HepG2 (cell line): ENCODE results near the gene TIGAR. TPM values are rescaled to one million over a fixed set of nuclear protein-coding genes. Genes with fewer than 3 reads are reported as not detected.

Experiments
- ATAC-seq: fragments of 200-7000 bp; cut with Tn5 transposase; 3 replicates; pipeline ENCODE4 v1.9.1; 2020; ENCODE audit warnings: mild to moderate bottlenecking, moderate library complexity
- BruUV-seq: library from RNA; stranded (reverse); fragments of 400-500 nt; replicated peaks from 2 replicates; lab custom pipeline; 2021; lab: Mats Ljungman, UMichigan
- CTCF ChIA-PET: fragments of 300-600 bp; formaldehyde crosslinking; extraction: SDS; loops from one replicate; lab custom pipeline; 2021; ENCODE audit warnings: low total read pairs, inconsistent platforms, low intra/inter-chr PET ratio; lab: Yijun Ruan, JAX
- POLR2A ChIA-PET: fragments of 350-600 bp; sonication (Branson Sonifier 250); formaldehyde crosslinking; loops from one replicate; lab custom pipeline; 2020; ENCODE audit warnings: antibody characterized with exemption, inconsistent platforms; lab: Yijun Ruan, JAX
- DNase-seq: peaks from one replicate; pipeline ENCODE4 v3.0.0-alpha.2; 2015; ENCODE audit warnings: low spot score
- FAIRE-seq: peaks from 3 replicates; lab custom pipeline; 2011; peaks lifted over from hg19 to GRCh38; lab: Jason Lieb, UNC
- H2AFZ ChIP-seq: one replicate; pipeline ENCODE4 v1.6.1; 2011; ENCODE audit warnings: low read length, inconsistent platforms
- H3K27ac ChIP-seq: fragments of 300-600 bp; 3 replicates; pipeline ENCODE4 v1.8.0; 2011; ENCODE audit warnings: mixed run types, mild to moderate bottlenecking, mixed read lengths, low read length, inconsistent platforms; ENCODE audit not compliant: insufficient read depth; ENCODE audit errors: extremely low read length
- H3K27me3 ChIP-seq, 2 experiments: fragments of 200-600 bp in 1 of 2; 2 replicates in 1 of 2; 3 replicates in 1 of 2; pipeline versions ENCODE4 v1.6.0 to v1.8.0; 2011; ENCODE audit warnings: low read length in 2 of 2, mild to moderate bottlenecking in 2 of 2, moderate library complexity in 2 of 2, inconsistent platforms in 1 of 2; ENCODE audit not compliant: insufficient read depth in 2 of 2, control insufficient read depth in 1 of 2
- H3K36me3 ChIP-seq, 2 experiments: fragments of 200-600 bp in 1 of 2; replicated peaks in 1 of 2; 2 replicates in 1 of 2; 3 replicates in 1 of 2; pipeline versions ENCODE4 v1.5.1 to v1.8.0; 2011; ENCODE audit warnings: low read length in 2 of 2, inconsistent platforms in 1 of 2; ENCODE audit not compliant: insufficient read depth in 2 of 2, control insufficient read depth in 1 of 2
- H3K4me1 ChIP-seq: 2 replicates; pipeline ENCODE4 v1.5.1; 2012; ENCODE audit warnings: low read length, inconsistent platforms; ENCODE audit not compliant: insufficient read depth
- H3K4me2 ChIP-seq: 2 replicates; pipeline ENCODE4 v1.6.0; 2011; ENCODE audit warnings: low read depth, low read length, inconsistent platforms
- H3K4me3 ChIP-seq, 3 experiments: fragments of 200-600 bp in 1 of 3; sonication (generic), shearing (Covaris generic) in 1 of 3; replicated peaks in 1 of 3; 2 replicates each; pipeline ENCODE4 v1.5.1; 2011 to 2016; ENCODE audit warnings: low read length in 3 of 3, inconsistent platforms in 2 of 3, low read depth in 2 of 3, mild to moderate bottlenecking in 2 of 3, control low read depth in 1 of 3, mixed read lengths in 1 of 3; ENCODE audit not compliant: insufficient read depth in 1 of 3
- H3K79me2 ChIP-seq: one replicate; pipeline ENCODE4 v1.6.1; 2011; ENCODE audit warnings: low read length, inconsistent platforms; ENCODE audit not compliant: insufficient read depth
- H3K9ac ChIP-seq: 2 replicates; pipeline ENCODE4 v1.6.0; 2011; ENCODE audit warnings: mild to moderate bottlenecking, low read depth, low read length, inconsistent platforms; ENCODE audit not compliant: insufficient read depth
- H3K9me3 ChIP-seq: 2 replicates; pipeline ENCODE4 v1.5.1; 2012; ENCODE audit warnings: mild to moderate bottlenecking, low read length
- H4K20me1 ChIP-seq: 2 replicates; pipeline ENCODE4 v1.6.0; 2011; ENCODE audit warnings: inconsistent platforms, mild to moderate bottlenecking, low read length, moderate library complexity; ENCODE audit not compliant: insufficient read depth
- CHCHD3 ChIP-seq: sonication (generic); formaldehyde crosslinking; IDR thresholded peaks from 2 replicates; pipeline ENCODE4 v1.8.0; 2022; ENCODE audit warnings: mild to moderate bottlenecking, missing genetic modification reagents, moderate library complexity
- JDP2 ChIP-seq: sonication (generic); formaldehyde crosslinking; IDR thresholded peaks from 2 replicates; pipeline ENCODE4 v1.8.1; 2022; ENCODE audit warnings: missing genetic modification reagents, borderline replicate concordance
- NFE2L1 ChIP-seq: sonication (generic); formaldehyde crosslinking; IDR thresholded peaks from 2 replicates; pipeline ENCODE4 v1.4.0; 2020; ENCODE audit warnings: missing genetic modification reagents, mild to moderate bottlenecking, borderline replicate concordance
- POGZ ChIP-seq: sonication (generic); formaldehyde crosslinking; IDR thresholded peaks from 2 replicates; pipeline ENCODE4 v1.4.0; 2020; ENCODE audit warnings: mild to moderate bottlenecking, missing genetic modification reagents
- RBAK ChIP-seq: sonication (generic); formaldehyde crosslinking; IDR thresholded peaks from 2 replicates; pipeline ENCODE4 v1.5.1; 2020; ENCODE audit warnings: mild to moderate bottlenecking, missing genetic modification reagents
- XBP1 ChIP-seq: sonication (generic); formaldehyde crosslinking; IDR thresholded peaks from 2 replicates; pipeline ENCODE4 v1.5.0; 2020; ENCODE audit warnings: missing genetic modification reagents
- ZNF292 ChIP-seq: sonication (generic); formaldehyde crosslinking; IDR thresholded peaks from 2 replicates; pipeline ENCODE4 v1.8.1; 2022; ENCODE audit warnings: mild to moderate bottlenecking, low read depth, missing genetic modification reagents, borderline replicate concordance
- ZNF335 ChIP-seq: sonication (generic); formaldehyde crosslinking; IDR thresholded peaks from 2 replicates; pipeline ENCODE4 v1.4.0; 2020; ENCODE audit warnings: missing genetic modification reagents
- ZNF549 ChIP-seq: sonication (generic); formaldehyde crosslinking; IDR thresholded peaks from 2 replicates; pipeline ENCODE4 v1.5.0; 2020; ENCODE audit warnings: missing genetic modification reagents
- ZNF556 ChIP-seq: sonication (generic); formaldehyde crosslinking; IDR thresholded peaks from 2 replicates; pipeline ENCODE4 v1.4.0; 2020; ENCODE audit warnings: mild to moderate bottlenecking, missing genetic modification reagents, borderline replicate concordance
- ZNF709 ChIP-seq: sonication (generic); formaldehyde crosslinking; IDR thresholded peaks from 2 replicates; pipeline ENCODE4 v1.5.0; 2020; ENCODE audit warnings: mild to moderate bottlenecking, missing genetic modification reagents
- WGBS: methylation state at CpG from one replicate; pipeline ENCODE4 v1.1.6; 2017; ENCODE audit warnings: low lambda C conversion rate; 5-methylcytosine and 5-hydroxymethylcytosine counted together
- in situ Hi-C: cut with HindIII; loops from 2 replicates; pipeline ENCODE4 v1.10.0; 2017; ENCODE audit warnings: low pct_unique_long_range_greater_than_20kb; ENCODE audit not compliant: extremely low pct_ligation_motif_present
- intact Hi-C: fragments of 100-400 bp; cut with micrococcal nuclease; formaldehyde crosslinking; loops from one replicate; pipeline ENCODE4 v1.10.0; 2022; ENCODE audit not compliant: unreplicated experiment
- polyA plus RNA-seq, 8 experiments: library from polyadenylated mRNA; depleted of rRNA in 3 of 8; stranded (reverse) in 7 of 8; unstranded in 1 of 8; fragments of >200 nt; fragmentation: Illumina TruSeq in 4 of 8; extraction: Trizol in 4 of 8; gene quantifications; 2 replicates each; pipeline versions ENCODE4 v1.2.1 to v1.2.3, GENCODE V29; 2011 to 2016; ENCODE audit warnings: low read depth in 4 of 8, missing spikeins in 1 of 8, mixed read lengths in 1 of 8; ENCODE audit not compliant: insufficient read depth in 1 of 8
- total RNA-seq, 5 experiments: library from RNA; depleted of rRNA; stranded (reverse); fragments of >200 nt; fragmentation: Illumina TruSeq; extraction: Trizol; gene quantifications; 2 replicates each; pipeline ENCODE4 v1.2.3, GENCODE V29; 2016; ENCODE audit warnings: low read depth in 1 of 5
- TF ChIP-seq, protein P1 (sequence below): sonication (generic); formaldehyde crosslinking; IDR thresholded peaks from 2 replicates; pipeline ENCODE4 v1.9.0; 2021; ENCODE audit warnings: missing genetic modification reagents, mild to moderate bottlenecking, borderline replicate concordance
- TF ChIP-seq, protein P2 (sequence below): sonication (generic); formaldehyde crosslinking; IDR thresholded peaks from 2 replicates; pipeline ENCODE4 v1.4.0; 2020; ENCODE audit warnings: missing genetic modification reagents, low read depth, mild to moderate bottlenecking, borderline replicate concordance
- TF ChIP-seq, protein P3 (sequence below): fragments of 450-650 bp; IDR thresholded peaks from 2 replicates; pipeline ENCODE4 v1.6.1; 2017; ENCODE audit warnings: mild to moderate bottlenecking

The TIGAR gene
- total and polyA plus RNA-seq, 2 of the 13 experiments (the other 11 are each of a cell fraction or from before 2014, with no cell fraction given) = 2.6 to 21.8 TPM

DNA sequence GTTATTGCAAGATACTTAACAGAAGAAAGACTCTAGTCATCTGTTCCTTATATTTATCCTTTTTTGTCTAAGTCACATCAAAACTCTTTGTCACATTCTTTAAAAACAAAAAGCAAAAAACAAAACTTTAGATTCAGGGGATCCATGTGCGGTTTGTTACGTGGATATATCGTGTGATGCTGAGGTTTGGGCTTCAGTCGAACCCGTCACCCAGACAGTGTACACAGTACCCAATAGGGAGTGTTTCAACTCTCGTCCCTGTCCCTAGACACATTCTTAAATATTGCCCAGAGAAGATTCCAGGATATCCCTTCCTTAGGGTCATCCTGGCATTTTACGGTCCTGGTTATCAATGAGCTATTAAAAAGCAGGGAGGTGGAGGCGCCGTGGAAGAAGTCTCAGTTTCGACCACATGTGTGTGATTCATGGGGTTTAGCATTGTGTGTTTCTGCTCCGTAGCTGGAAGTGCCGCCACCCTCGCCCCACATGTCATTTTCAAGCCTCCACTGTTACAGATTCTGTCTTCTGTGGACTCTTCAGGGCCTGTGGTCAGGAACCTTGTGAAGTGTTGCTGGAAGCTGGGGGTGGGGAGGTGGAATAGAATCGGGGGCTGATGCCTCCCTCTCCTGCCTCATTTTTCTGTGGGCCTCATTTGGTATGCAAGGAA lies 27.6 kb upstream of the TIGAR start:
- no peaks in the 10 kb centered on the region for H3K79me2 ChIP-seq
- no peak overlapping the region for H2AFZ ChIP-seq
- BruUV-seq = no TSS peak
- 40% methylated on average over 14 of the region's 14 CpGs for WGBS
- no peaks in the 10 kb centered on the region for H3K36me3 ChIP-seq
- ATAC-seq (no peak), FAIRE-seq (no peak), DNase-seq (no peak)
- in situ Hi-C loops = no loop called here
- H3K4me3 ChIP-seq = no peak overlapping the region
- no peaks in the 10 kb centered on the region for H3K9me3 ChIP-seq
- H3K9ac ChIP-seq = no peak overlapping the region
- H3K4me1 ChIP-seq = no peaks in the 10 kb centered on the region
- H3K27ac ChIP-seq = no peak overlapping the region
- TF ChIP-seq ZNF556 (CRISPR knock-in tag) = no peak
- TF ChIP-seq, protein P1, sequence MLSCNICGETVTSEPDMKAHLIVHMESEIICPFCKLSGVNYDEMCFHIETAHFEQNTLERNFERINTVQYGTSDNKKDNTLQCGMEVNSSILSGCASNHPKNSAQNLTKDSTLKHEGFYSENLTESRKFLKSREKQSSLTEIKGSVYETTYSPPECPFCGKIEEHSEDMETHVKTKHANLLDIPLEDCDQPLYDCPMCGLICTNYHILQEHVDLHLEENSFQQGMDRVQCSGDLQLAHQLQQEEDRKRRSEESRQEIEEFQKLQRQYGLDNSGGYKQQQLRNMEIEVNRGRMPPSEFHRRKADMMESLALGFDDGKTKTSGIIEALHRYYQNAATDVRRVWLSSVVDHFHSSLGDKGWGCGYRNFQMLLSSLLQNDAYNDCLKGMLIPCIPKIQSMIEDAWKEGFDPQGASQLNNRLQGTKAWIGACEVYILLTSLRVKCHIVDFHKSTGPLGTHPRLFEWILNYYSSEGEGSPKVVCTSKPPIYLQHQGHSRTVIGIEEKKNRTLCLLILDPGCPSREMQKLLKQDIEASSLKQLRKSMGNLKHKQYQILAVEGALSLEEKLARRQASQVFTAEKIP (CRISPR knock-in tag) = no peak
- TF ChIP-seq, protein P2, sequence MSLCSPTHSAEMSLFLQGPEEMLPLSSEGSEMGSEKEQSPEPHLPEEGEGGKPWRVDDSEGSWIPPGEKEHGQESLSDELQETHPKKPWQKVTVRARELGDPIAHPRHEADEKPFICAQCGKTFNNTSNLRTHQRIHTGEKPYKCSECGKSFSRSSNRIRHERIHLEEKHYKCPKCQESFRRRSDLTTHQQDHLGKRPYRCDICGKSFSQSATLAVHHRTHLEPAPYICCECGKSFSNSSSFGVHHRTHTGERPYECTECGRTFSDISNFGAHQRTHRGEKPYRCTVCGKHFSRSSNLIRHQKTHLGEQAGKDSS (CRISPR knock-in tag) = no peak
- TF ChIP-seq XBP1 (CRISPR knock-in tag) = no peak
- no peak for TF ChIP-seq ZNF709 (CRISPR knock-in tag)
- TF ChIP-seq, protein P3, sequence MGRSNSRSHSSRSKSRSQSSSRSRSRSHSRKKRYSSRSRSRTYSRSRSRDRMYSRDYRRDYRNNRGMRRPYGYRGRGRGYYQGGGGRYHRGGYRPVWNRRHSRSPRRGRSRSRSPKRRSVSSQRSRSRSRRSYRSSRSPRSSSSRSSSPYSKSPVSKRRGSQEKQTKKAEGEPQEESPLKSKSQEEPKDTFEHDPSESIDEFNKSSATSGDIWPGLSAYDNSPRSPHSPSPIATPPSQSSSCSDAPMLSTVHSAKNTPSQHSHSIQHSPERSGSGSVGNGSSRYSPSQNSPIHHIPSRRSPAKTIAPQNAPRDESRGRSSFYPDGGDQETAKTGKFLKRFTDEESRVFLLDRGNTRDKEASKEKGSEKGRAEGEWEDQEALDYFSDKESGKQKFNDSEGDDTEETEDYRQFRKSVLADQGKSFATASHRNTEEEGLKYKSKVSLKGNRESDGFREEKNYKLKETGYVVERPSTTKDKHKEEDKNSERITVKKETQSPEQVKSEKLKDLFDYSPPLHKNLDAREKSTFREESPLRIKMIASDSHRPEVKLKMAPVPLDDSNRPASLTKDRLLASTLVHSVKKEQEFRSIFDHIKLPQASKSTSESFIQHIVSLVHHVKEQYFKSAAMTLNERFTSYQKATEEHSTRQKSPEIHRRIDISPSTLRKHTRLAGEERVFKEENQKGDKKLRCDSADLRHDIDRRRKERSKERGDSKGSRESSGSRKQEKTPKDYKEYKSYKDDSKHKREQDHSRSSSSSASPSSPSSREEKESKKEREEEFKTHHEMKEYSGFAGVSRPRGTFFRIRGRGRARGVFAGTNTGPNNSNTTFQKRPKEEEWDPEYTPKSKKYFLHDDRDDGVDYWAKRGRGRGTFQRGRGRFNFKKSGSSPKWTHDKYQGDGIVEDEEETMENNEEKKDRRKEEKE = no peak
- TF ChIP-seq JDP2 (CRISPR knock-in tag) = no peak
- no peak for TF ChIP-seq NFE2L1 (CRISPR knock-in tag)
- no peak for TF ChIP-seq ZNF292
- TF ChIP-seq ZNF549 (CRISPR knock-in tag) = no peak
- no peak for TF ChIP-seq RBAK (CRISPR knock-in tag)
- no peak for TF ChIP-seq CHCHD3 (CRISPR knock-in tag)
- no peak for TF ChIP-seq ZNF335
- TF ChIP-seq POGZ (CRISPR knock-in tag) = no peak
- ChIA-PET POLR2A (interaction anchor here (0.7 kb wide), 1 partner anchor 20 kb away, joined by 3 read pairs; no protein-coding TSS in a partner anchor), CTCF (no interaction called here)
- H4K20me1 ChIP-seq = no peaks in the 10 kb centered on the region
- peaks cover 0 to 67% of the 10 kb centered on the region in 2 experiments for H3K27me3 ChIP-seq
- no peak overlapping the region for H3K4me2 ChIP-seq
- intact Hi-C loops = no loop called here
